Ectodermal cell (in vitro differentiated cells): ENCODE results near the gene USF2.

Experiments used
- H3K27ac ChIP-seq: 2 replicates; pipeline ENCODE4 v1.7.0; 2013; ENCODE audit warnings: mild to moderate bottlenecking, low read depth, low read length; ENCODE audit not compliant: insufficient read depth, poor library complexity, severe bottlenecking
- H3K27me3 ChIP-seq: 2 replicates; pipeline ENCODE4 v1.7.0; 2013; ENCODE audit warnings: mild to moderate bottlenecking, low read length; ENCODE audit not compliant: insufficient read depth, control insufficient read depth, poor library complexity, severe bottlenecking
- H3K36me3 ChIP-seq: one replicate; pipeline ENCODE4 v1.7.0; 2013; ENCODE audit warnings: low read length; ENCODE audit not compliant: control insufficient read depth, insufficient read depth
- H3K4me1 ChIP-seq: one replicate; pipeline ENCODE4 v1.7.0; 2013; ENCODE audit warnings: low read length; ENCODE audit not compliant: control insufficient read depth, insufficient read depth
- H3K4me3 ChIP-seq: 2 replicates; pipeline ENCODE4 v1.7.0; 2013; ENCODE audit warnings: low read depth, low read length, control low read depth; ENCODE audit not compliant: insufficient read depth
- H3K9me3 ChIP-seq: 2 replicates; pipeline ENCODE4 v1.7.0; 2013; ENCODE audit warnings: mild to moderate bottlenecking, low read length, moderate library complexity; ENCODE audit not compliant: control insufficient read depth
- WGBS, 2 experiments: methylation state at CpG; one replicate each; pipeline ENCODE4 v1.1.7; 2013; ENCODE audit warnings: missing lambda C conversion rate in 2 of 2; 5-methylcytosine and 5-hydroxymethylcytosine counted together

Gene USF2

DNA sequence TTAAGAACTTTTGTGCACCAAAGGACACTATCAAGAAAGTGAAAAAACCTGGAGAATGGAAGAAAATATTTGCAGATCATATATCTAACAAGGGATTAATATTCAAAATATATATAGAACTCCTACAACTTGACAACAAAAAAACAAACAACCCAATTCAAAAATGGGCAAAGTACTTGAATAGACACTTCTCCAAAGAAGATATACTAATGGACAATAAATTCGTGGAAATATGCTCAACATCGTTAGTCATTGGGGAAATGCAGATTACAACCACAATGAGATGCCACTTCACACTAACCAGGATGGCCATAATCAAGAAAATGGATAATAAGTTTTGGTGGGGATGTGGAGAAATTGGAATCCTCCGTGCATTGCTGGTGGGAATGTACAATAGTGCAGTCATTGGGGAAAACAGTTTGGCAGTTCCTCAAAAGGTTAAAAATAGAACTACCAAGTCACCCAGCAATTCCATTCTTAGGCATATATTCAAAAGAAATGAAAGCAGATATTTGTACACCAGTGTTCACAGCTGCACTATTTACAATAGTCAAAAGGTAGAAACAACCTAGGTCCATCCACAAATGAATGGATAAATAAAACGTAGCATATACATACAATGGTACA is 22.2 kb upstream of the USF2 start:
- peaks cover 14% of the 10 kb centered on the region for H3K36me3 ChIP-seq
- no peaks in the 10 kb centered on the region for H3K9me3 ChIP-seq
- peaks cover 9% of the 10 kb centered on the region for H3K4me1 ChIP-seq
- WGBS, 2 experiments = 92 to 97% methylated on average over 4 of the region's 4 CpGs
- H3K27me3 ChIP-seq = no peaks in the 10 kb centered on the region
- no peak overlapping the region for H3K4me3 ChIP-seq
- no peak overlapping the region for H3K27ac ChIP-seq

DNA sequence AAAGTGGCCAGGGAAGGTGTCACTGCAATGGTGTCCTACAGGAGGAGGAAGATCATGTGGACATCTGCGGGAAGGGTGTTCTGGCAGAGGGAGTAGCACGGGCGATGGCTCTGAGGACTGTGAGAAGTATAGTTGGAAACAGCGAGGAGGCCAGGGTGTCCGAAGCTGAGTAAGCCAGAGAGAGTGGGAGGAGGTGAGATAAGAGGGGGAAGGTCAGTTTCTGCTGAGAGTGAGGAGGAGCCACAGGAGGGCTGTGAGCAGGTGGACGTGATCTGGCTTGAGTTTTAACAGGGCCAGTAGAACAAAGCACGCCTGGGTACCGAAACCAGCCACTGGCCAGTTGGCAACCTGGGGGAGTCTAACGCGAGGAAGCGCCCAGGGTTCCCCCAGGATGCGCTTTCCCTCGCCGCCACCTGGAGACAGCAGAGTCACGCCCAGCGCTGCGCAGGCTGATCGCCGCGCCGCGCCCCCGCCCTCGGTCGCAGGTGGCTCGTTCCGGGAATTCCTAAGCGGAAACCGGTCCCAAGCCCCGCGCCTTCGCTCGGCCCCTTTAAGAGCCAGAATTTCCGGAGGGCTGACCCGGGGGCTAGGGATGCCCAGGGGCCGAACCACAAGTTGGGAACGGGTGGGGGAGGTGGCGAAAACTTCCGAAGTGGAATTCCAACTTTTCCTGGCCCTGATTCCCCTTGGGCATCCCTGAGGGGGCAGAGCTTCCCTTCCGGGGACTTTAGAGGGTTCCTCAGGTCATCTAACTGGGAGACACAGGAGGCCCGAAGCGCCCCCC is 21.0 kb upstream of the USF2 start:
- Histone ChIP-seq H3K27me3 (no peaks in the 10 kb centered on the region), H3K27ac (peak overlapping the region; percentile 98), H3K36me3 (peaks cover 15% of the 10 kb centered on the region), H3K4me3 (peak overlapping the region; percentile 89), H3K9me3 (no peaks in the 10 kb centered on the region), H3K4me1 (peaks cover 9% of the 10 kb centered on the region)
- WGBS, 2 experiments = 1 to 2% methylated on average over 42 of the region's 42 CpGs

DNA sequence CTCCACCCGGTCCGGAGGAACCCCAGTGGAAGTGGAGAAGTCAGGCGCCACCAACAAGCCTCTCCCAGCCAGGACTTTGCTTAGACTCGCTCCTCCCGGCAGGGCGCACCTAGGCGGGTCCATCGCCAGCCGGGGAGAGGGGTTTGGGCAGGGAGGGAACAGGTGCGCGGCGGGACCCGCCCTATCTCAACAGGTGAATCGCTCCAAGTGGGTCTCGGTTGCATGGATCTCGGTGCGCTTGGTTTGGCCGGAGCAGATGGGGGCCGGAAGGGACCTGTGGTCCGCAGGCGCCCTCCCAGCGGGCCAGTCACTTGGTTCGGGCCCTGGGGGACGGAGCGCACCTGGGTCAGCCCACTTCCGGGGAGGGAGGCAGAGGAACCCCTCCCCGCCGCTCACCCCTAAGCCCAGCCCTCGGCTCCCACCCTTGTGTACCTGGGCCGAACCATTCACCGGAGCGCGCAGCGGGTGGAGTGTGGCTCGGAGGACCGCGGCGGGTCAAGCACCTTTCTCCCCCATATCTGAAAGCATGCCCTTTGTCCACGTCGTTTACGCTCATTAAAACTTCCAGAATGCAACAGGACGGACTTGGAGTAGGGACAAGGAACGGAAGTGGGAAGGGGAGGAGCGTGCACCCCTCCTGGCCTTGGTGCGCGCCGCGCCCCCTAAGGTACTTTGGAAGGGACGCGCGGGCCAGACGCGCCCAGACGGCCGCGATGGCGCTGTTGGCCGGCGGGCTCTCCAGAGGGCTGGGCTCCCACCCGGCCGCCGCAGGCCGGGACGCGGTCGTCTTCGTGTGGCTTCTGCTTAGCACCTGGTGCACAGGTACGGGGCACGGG is 20.2 kb upstream of the USF2 start, which contains the start of gene LSR:
Gene LSR (plus strand): TSS at position 693 of the 836 bp plus-strand sequence. CDS start 21 bp downstream, at position 714.
- Histone ChIP-seq H3K27ac (peak within 1 kb of the TSS; percentile 98), H3K27me3 (no peaks in the 10 kb centered on the region), H3K9me3 (no peaks in the 10 kb centered on the region), H3K4me1 (peaks cover 9% of the 10 kb centered on the region), H3K4me3 (peak within 1 kb of the TSS; percentile 89), H3K36me3 (peaks cover 15% of the 10 kb centered on the region)
- 0% methylated on average over 69 of the region's 69 CpGs for WGBS, 2 experiments

DNA sequence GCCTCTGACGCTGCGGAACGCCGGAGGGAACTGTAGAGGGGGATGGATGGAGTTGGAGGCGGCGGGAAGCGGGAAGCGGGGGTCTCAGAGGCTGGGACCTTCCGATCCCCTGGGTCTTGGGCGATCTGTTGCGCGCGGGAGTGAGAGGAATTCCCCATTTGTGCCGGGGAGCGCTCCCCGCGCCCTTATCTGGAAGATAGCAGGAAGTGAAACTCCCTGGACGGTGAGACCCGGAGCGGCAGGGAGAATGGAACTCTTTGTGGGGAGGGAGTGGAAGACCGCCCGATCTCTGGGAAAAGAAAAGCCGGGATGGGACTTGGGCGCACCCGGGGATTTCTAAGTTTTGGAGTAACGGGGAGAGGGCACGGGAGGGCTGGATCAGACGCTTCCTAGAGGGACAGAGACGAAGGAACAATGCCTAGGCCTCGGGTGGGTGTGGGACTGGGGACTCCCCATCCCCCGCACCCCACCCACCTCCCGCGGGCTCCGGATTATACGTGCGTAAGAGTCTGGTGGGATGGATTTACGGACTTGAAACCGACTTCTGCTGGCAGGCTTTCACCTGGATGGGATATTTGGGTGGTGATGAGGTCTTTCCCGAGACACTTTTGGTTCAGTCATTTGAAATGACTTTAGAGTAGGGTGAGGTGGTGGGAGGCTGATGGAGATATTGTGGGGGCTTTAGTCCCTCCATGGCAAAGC is 19.5 kb upstream of the USF2 start:
- peaks cover 9% of the 10 kb centered on the region for H3K4me1 ChIP-seq
- 1% methylated on average over 39 of the region's 39 CpGs for WGBS, 2 experiments
- H3K27me3 ChIP-seq = no peaks in the 10 kb centered on the region
- peak overlapping the region; percentile 98 for H3K27ac ChIP-seq
- peaks cover 17% of the 10 kb centered on the region for H3K36me3 ChIP-seq
- peak overlapping the region; percentile 89 for H3K4me3 ChIP-seq
- no peaks in the 10 kb centered on the region for H3K9me3 ChIP-seq

DNA sequence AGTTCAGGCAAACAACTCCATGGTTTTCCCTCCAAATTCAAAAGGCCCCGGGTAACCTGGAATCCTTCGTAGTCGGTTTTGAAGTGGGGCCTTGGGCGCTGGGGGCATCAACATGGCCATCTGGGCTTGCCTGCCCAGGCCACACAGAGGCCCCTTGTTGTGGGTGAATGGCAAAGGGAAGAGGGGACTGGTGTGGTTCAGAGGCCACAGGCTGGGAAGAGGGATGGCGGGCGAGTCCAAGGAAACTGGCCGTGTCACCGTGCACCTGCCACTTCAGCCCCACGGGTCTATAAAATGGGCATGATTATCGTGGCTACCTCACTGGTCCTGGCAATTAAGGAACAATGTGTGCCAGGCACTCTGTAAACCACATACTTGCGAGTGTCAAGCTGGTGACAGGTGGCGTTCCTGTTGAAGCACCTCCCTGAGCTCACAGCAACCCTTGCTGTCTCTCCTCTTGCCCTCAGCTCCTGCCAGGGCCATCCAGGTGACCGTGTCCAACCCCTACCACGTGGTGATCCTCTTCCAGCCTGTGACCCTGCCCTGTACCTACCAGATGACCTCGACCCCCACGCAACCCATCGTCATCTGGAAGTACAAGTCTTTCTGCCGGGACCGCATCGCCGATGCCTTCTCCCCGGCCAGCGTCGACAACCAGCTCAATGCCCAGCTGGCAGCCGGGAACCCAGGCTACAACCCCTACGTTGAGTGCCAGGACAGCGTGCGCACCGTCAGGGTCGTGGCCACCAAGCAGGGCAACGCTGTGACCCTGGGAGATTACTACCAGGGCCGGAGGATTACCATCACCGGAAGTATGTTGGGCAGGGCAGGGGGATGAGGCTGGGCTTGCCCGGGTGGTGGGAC is 18.7 kb upstream of the USF2 start:
- H3K27me3 ChIP-seq = no peaks in the 10 kb centered on the region
- peaks cover 9% of the 10 kb centered on the region for H3K4me1 ChIP-seq
- H3K27ac ChIP-seq = no peak overlapping the region
- peaks cover 25% of the 10 kb centered on the region for H3K36me3 ChIP-seq
- no peaks in the 10 kb centered on the region for H3K9me3 ChIP-seq
- WGBS, 2 experiments = 88 to 89% methylated on average over 34 of the region's 34 CpGs
- peak overlapping the region; percentile 89 for H3K4me3 ChIP-seq

DNA sequence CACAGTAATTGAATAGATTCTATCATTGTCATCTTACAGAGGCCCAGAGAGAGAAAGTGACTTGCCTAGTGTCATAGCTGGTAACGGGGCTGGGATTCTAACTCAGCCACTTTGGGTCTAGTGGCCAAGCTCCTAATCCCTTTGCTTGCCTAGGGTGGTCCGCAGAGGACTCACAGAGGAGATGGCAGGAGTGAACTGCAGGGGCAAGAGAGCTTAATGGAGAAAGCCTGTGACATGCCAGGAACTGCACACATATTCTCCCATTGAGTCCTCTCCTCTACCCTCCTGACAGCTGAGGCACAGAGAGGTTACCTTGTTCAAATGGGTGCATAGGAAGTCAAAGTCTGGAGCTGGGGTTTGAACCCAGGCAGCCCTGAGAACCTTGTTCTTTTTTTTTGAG is 17.3 kb upstream of the USF2 start:
- H3K36me3 ChIP-seq = peaks cover 28% of the 10 kb centered on the region
- H3K4me1 ChIP-seq = peaks cover 9% of the 10 kb centered on the region
- no peak overlapping the region for H3K27ac ChIP-seq
- H3K9me3 ChIP-seq = no peaks in the 10 kb centered on the region
- no peak overlapping the region for H3K4me3 ChIP-seq
- 88 to 99% methylated on average over 2 of the region's 2 CpGs for WGBS, 2 experiments
- no peaks in the 10 kb centered on the region for H3K27me3 ChIP-seq

DNA sequence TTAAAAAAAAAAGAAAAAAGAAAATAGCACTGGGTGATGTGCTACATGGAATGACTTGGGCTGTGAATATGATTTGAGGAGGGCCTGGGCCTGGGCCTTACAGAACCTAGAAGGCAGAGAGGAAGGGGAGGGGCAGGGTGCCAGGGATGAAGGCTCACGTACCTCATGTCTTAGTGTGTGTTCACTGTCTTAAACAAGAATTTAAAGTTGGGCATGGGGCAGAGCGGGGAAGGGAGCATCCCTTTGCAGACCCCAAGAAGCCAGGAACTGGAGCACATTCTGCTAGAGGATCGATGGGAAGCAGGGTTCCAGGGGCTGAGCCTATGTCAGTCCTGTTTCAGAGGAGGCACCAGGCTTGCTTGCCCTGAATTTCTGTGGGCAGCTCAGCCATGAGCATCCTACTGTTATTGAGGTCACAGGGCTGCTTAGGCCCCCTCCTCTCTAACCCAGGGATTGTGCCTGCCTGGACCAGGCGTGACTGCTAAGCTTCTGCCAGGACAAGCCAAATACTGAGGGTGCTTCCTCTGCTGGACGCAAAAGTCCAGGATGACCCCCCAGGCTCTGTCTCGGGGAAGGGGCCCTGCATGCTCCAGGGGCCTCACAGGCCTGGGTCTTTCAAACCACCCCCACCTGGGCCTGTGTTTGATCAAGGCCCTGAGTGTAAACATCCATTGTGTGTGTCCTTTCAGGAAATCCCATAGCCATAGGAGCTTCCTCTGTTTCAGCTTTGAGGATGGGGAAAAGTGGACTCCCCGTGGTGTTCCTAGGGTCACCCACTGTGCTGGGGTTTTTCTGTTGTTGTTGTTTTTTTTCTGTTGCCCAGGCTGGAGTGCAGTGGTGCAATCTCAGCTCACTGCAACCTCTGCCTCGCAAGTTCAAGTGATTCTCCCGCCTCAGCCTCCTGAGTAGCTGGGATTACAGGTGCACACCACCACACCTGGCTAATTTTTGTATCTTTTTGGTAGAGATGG is 15.2 kb upstream of the USF2 start:
- Histone ChIP-seq H3K27me3 (no peaks in the 10 kb centered on the region), H3K36me3 (peaks cover 28% of the 10 kb centered on the region)
- 74 to 79% methylated on average over 9 of the region's 9 CpGs for WGBS, 2 experiments

DNA sequence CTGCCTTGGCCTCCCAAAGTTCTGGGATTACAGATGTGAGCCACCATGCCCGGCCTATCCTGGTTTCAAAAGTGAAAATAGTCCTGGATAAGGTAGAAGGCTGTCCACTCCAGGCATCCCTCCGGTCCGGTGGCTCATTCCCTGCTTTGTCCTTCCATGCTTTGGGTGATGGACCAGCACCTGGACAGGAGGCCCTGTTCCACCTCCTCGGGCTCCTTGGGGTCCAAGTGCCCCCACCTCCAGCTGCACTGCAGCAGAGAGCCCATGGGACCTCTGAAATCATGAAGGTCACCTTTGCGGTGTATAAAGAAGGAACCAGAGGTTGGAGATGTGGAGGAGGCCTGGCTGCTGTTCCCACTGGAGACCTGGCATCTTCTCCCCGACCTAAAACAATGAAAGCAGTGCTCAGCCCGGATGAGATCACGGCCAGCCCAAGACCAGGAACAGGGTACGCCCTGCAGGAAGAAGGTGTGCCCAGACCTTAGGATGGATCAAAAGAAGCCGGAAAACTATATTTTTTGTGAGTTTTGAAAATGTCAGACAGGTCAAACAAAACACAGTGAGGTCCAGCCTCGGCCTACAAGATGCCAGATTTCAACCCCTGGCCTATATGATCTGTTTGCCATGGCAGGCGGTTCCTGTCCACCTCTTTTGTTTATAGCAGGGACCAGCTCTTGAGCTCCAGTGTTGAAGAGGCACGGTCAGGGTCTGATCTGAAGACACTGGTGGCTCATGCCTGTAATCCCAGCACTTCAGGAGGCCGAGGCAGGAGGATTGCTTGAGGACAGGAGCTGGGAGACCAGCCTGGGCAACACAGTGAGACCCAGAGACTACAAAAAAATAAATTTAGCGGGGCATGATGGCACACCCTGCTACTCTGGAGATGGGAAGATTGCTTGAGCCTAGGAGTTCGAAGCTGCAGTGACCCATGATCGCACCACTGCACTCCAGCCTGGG is 14.1 kb upstream of the USF2 start:
- Histone ChIP-seq H3K36me3 (peaks cover 28% of the 10 kb centered on the region), H3K4me3 (no peak overlapping the region), H3K27me3 (no peaks in the 10 kb centered on the region), H3K4me1 (peaks cover 15% of the 10 kb centered on the region), H3K27ac (no peak overlapping the region), H3K9me3 (no peaks in the 10 kb centered on the region)
- 95% methylated on average over 17 of the region's 17 CpGs for WGBS, 2 experiments

More for the DNA sequence above, 15.2 kb upstream of the USF2 start:
- Histone ChIP-seq H3K27ac (no peak overlapping the region), H3K4me1 (peaks cover 11% of the 10 kb centered on the region), H3K9me3 (no peaks in the 10 kb centered on the region), H3K4me3 (no peak overlapping the region)
